A549 treated with DMSO at 1 μM for 4 hours (cell line): Measurements from ENCODE around the gene AKNA. TPM values are rescaled to one million over a fixed set of nuclear protein-coding genes. Genes with fewer than 3 reads are reported as not detected.

Experiments
- total RNA-seq: library from RNA; stranded (reverse); fragments of 200-300 nt; extraction: Qiagen RNA extraction; gene quantifications from 5 replicates; pipeline ENCODE4 v1.2.3, GENCODE V29; 2022; ENCODE audit warnings: low read depth

Gene AKNA
- 4.0 to 4.6 TPM (median 4.3 TPM) in 5 replicates for total RNA-seq

GRCh38 chr9:114387680-114388356 lies at the start of gene AKNA:
Gene AKNA (minus strand): TSS chr9:114387982. CDS start chr9:114381333, 6,649 bp downstream.

GRCh38 chr9:114329625-114330022 lies 58.2 kb downstream of the AKNA start, which contains the start of gene ORM2:
Gene ORM2 (plus strand): TSS chr9:114329869. CDS start chr9:114329905, 36 bp downstream.

GRCh38 chr9:114322831-114323531 lies 64.8 kb downstream of the AKNA start, which contains the start of gene ORM1:
Gene ORM1 (plus strand): TSS chr9:114323098. CDS start chr9:114323134, 36 bp downstream.

Other genes starting within 250 kb of the AKNA start
- gene COL27A1, start 232.4 kb downstream of the AKNA start, total RNA-seq, result 10.6 to 16.2 TPM (median 14.5 TPM) in 5 replicates
- gene ORM1, start 64.9 kb downstream of the AKNA start, total RNA-seq, result not detected in 5 replicates
- gene ORM2, start 58.1 kb downstream of the AKNA start, total RNA-seq, result not detected in 5 replicates
- 5.2 to 8.1 TPM (median 6.9 TPM) in 5 replicates for gene WHRN, start 117.5 kb upstream of the AKNA start, total RNA-seq
- gene ATP6V1G1, start 199.8 kb upstream of the AKNA start, total RNA-seq, result 113 to 156 TPM (median 123 TPM) in 5 replicates
- 10.7 to 15.1 TPM (median 13.5 TPM) in 5 replicates for gene TMEM268, start 223.3 kb upstream of the AKNA start, total RNA-seq